Left hindlimb (tissue), 1 donor: ENCODE measurements around the gene LRRC38.

Experiments
- DNase-seq: peaks from one replicate; pipeline ENCODE4 v3.0.0-alpha.2; 2018

The LRRC38 gene

DNA sequence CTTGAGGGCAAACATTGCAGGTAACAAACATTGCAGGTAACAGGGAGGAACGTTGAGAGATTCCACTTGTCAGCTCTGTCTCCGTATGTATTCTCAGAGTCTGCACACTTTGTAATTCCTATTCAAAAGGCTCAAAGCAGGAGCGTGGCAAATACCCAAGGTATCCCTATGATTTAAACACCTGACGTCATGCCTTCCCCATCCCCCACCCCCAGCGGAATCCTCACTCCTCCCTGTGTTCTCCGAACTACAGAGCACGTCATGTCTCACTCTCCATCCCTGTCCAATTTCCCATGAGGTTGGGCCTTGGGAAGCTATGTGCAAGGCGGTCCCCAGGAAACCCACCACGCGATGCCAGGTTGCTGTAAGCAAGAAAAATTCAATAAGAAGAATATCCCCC lies 2.8 kb upstream of the LRRC38 start:
- no peak for DNase-seq

DNA sequence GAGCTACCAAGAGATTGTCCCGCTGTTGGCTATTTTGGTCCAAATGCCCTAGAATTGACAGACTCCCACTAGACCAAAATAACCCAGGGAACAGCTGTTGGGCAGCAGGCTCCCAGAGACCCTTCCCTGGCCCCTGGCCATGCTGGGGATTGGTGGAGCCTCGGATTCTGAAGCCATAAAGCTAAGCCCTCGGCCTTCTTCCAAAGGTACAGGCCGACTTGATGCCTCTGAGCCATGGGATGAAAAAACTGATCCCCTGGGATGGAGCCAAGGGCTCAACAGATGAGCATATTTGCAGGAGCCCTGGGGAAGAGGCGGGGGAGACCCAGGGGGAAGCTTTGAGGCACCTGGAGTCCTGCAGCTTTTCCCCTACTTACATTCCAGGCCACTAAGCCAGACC lies 1.0 kb upstream of the LRRC38 start:
- DNase-seq: no peak

DNA sequence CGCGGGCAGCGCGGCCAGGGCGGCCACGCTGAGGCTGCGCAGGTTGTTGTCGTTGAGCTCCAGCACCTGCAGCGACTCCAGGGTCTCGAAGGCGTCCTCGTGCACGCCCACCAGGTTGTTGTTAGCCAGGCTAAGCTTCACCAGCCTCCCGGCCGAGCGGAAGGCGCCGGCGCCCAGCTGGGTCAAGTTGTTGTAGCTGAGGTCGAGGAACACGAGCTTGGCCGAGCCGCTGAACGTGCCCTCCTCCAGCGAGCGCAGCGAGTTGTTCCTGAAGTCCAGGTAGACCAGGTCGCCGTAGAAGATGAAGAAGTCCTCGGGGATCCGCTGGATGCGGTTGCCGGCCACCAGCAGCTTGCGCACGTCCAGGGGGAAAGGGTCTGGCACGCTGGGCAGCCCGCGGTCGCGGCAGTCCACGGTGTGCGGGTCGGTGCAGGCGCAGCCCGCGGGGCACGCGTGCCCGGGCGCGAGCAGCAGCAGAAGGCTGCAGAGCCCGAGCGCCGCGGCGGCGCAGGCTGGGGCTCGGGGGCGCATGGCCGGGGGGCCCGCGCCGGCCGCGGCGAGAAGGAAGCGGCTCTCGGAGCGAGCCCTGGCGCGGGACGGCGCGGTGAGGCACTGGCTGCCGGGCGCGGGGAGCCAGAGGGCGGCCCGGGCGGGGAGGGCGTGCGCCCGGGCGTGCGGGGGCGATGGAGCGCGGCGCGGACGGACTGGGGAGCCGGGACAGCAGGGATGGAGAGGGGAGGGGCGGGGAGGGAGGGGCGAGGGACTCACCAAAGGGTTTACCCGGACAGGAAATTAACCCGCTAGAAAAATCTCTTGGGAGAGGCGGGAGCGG lies 524 bp downstream of the LRRC38 start:
- no peak for DNase-seq

- DNase-seq: no peak
Observed at GRCh38 chr1:13512472-13512871, 1.3 kb downstream of the LRRC38 start.

GRCh38 chr1:13510499-13510898 lies 3.3 kb downstream of the LRRC38 start:
- DNase-seq: no peak

DNA sequence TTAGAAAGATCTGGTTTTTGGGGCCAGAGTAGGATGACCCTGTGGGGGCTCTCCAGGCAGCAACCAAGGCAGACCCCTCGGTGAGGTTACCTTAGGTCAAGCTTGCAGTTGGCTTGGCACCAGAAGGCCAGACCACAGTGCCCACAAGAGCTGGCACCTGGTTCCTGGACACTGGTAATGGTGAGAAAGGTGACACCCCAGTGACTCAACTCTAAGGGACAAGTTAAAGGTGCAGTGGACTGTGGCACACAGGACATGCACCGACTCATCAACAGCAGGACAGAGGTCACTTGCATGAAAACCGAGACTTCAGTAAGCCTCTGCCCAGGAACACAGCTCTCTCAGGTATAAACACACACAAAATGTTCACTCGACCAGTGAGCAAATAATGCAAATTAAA lies 6.7 kb downstream of the LRRC38 start:
- DNase-seq: no peak

- no peak for DNase-seq
Observed at GRCh38 chr1:13505020-13505419, 8.8 kb downstream of the LRRC38 start.

DNA sequence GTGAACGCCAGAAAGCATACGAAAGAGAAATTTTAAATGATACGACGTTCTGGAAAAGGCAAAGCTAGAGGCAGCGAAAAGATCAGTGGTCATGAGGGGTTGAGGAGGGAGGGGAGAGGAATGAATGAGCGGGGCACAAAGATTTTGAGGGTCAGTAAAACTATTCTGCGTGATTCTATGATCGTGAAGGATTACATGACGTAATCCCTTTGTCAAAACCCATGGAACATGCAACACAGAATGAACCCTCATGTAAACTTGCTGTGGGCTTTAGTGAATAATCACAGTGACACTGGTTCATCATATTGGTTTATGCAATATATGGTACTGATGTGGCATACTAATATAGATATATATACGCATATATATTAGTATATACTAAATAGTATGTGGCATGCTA lies 13.0 kb downstream of the LRRC38 start:
- DNase-seq: no peak

GRCh38 chr1:13499422-13499821 lies 14.4 kb downstream of the LRRC38 start:
- DNase-seq: no peak

DNA sequence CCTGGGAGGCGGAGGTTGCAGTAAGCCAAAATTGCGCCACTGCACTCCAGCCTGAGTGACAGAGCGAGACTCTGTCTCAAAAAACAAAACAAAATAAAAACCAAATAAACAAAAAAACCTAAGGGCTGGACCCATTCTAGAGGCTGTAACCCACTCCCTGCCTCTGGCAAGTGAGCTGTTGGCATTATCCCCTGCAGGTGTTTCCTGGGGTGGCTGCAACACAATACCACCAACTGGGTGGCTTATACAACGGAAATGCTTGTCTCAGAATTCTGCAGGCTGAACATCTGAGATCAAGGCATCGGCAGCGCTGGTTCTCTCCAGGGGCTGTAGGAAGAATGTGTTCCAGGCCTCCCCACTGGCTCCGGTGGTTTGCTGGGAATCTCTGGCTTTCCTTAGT lies 15.2 kb downstream of the LRRC38 start:
- DNase-seq: no peak

- no peak for DNase-seq
Observed at GRCh38 chr1:13495186-13495585, 18.6 kb downstream of the LRRC38 start.

GRCh38 chr1:13494712-13495111 lies 19.1 kb downstream of the LRRC38 start:
- no peak for DNase-seq

- no peak for DNase-seq
Observed at GRCh38 chr1:13494025-13494424, 19.8 kb downstream of the LRRC38 start.

GRCh38 chr1:13492711-13493110 lies 21.1 kb downstream of the LRRC38 start:
- DNase-seq: no peak

GRCh38 chr1:13487957-13488356 lies 25.8 kb downstream of the LRRC38 start:
- DNase-seq: no peak

DNA sequence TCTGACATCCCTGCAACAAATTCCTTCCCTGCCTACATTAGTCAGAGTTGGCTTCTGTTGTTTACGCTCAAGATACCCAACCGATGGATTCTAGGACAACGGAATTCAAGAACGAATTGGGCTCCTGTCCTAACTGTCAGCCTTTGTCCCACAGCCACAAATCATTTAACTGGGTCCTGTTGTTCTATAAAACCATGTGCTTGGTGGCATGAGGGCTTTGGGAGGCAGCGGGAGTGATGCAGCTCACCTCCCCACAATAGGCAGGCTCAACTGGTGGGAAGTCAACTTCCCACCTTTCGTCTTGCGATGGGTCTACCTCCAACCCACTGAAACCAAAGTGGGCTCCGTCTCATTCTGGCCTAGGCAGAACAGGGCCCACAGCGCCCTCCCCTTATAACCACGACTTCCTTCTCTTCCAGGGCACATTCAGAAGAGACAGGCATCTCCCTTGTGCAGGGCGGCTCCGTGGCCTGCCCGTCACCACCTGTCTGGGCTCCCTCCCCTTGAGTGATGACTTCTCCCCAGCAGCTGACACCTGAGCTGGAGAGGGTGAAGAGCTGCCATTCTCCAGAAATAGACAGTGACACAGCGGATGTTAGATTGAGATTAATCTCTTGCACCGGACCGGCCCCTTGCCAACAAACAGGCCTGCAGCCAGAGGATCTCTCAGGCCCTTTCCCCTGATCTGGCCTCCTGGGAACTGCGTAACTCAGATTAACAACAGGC lies 26.5 kb downstream of the LRRC38 start:
- no peak for DNase-seq

DNA sequence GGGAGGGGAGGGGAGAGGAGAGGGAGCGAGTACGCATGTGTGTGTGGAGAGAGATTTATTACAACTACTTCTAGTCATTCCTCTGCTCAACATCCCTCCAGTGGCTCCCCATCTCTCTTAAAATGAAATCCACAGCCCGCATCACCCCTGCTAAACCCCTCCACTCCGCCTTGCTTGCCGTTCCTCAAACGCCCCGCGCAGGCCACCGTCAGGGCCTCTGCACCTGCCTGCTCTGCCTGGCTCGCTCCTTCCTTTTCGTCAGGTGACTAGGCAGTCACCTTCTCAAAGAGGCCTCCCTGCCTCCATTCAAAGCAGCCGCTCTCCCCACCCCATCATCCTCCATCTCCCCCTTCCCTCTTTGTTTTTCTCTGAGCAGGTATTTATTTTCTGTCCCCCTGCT lies 29.9 kb downstream of the LRRC38 start:
- no peak for DNase-seq

DNA sequence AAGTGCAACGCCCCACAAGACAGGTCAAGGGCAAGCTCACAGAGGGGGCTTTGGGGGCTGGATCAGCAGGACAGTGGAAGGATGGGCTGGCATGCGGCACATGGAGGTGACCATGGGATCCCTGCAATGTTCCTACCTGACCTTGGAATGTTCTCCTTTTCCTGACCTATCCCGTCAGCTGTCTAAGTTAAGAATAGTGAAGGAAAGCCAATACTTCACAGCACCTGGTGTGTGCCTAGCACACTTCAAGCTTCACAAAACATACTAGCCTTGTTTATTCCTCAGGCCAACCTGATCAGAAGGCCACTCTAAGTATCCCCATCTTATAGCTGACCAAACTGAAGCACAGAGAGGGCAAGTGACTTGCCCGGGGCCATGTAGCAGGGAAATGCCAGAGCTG lies 31.2 kb downstream of the LRRC38 start:
- DNase-seq: no peak

GRCh38 chr1:13479171-13479856 lies 34.5 kb downstream of the LRRC38 start:
- DNase-seq: no peak

DNA sequence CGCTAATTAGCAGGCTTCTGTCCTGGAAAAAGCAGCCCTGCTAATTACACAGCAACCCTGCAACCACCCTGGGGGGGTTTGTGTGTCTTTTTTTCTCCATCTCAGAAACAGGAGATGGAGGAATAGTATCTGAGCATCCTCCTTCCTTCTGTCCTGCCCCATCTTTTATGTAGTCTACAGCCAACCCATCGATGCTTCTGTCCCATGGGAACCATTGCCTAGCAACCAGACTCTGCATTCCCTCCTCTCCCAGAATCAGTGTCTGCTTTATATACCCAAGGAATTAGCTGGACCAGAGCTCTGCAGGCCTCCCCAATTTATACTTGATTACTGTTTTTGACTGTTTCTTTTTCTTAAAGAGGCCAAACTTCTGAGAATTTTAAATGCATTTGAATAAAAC lies 35.1 kb downstream of the LRRC38 start:
- DNase-seq: no peak

- DNase-seq: no peak
Observed at GRCh38 chr1:13469343-13469742, 44.5 kb downstream of the LRRC38 start.

DNA sequence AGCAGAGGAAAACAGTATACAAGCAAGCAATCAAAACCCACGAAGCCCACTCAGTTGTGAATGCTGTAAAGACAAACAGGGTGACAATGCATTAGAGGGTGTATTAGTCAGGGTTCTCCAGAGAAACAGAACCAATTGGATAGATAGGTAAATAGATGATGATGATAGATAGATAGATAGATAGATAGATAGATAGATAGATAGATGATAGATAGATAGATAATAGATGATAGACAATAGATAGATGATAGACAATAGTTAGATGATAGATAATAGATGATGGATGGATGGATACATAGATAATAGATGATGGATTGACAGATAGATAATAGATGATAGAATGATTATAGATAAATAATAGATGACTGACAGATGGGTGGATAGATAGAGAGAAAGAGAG lies 48.3 kb downstream of the LRRC38 start:
- no peak for DNase-seq

GRCh38 chr1:13462682-13463081 lies 51.1 kb downstream of the LRRC38 start:
- DNase-seq: peak; percentile 28

DNA sequence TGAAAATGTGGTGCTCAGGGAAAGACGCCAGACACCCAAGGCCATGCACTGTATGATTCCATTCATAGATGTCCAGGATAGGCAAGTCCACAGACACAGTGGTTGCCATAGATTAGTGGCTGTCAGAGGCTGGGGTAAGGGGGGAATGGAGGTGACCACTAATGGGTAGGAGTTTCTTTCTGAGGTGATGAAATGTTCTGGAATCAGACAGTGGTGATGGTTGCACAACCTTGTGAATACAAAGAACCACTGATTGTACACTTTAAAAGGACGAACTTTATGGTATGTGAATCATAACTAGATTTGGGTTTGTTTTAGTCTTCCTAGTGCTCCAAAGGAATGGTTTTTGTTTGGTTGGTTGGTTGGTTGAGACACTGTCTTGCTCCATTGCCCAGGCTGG lies 51.8 kb downstream of the LRRC38 start:
- DNase-seq: no peak
